GM18502 (cell line): ENCODE measurements around the gene DIAPH3.

Source experiments
- ATAC-seq: cut with Tn5 transposase; IDR thresholded peaks from one replicate; pipeline ENCODE4 v1.9.1; 2021; ENCODE audit warnings: mild to moderate bottlenecking; ENCODE audit not compliant: unreplicated experiment, poor library complexity

The DIAPH3 gene

DNA sequence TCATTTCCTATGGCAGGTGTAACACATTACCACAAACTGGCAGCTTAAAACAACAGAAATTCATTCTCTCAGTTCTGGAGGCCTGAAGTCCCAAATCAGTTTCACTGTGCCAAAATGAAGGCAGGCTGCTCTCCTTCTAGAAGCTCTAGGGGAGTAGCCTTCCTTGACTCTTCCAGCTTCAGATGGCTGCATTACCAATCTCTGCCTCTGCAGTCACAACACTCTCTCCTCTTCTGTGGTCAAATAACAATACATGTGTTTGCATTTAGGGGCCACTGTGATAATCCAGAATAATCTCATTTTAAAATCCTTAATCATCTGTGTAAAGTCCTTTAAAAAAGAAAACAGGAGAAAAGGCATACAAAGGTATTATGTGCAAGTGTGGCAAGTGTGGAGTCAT, 7.8 kb downstream of the DIAPH3 start:
- peak; percentile 66 for ATAC-seq

DNA sequence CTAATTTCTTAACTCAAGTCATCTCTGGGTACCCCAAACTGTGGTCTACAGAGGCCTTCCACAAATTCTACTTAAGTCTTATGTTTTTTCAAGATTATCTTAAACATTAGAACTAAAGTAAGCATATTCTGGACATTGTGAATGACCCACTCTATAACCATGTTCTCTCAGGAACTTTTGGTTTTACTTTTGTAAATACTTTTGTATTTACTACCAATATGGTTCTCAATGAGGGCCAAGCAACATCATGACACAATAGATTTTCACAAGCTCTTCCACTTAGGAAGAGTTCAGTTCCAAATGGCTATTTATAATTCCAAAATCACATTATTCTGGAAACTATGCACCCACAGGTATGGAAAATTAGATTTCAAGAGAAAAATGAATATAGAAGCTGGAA, 10.8 kb downstream of the DIAPH3 start:
- ATAC-seq: no peak

DNA sequence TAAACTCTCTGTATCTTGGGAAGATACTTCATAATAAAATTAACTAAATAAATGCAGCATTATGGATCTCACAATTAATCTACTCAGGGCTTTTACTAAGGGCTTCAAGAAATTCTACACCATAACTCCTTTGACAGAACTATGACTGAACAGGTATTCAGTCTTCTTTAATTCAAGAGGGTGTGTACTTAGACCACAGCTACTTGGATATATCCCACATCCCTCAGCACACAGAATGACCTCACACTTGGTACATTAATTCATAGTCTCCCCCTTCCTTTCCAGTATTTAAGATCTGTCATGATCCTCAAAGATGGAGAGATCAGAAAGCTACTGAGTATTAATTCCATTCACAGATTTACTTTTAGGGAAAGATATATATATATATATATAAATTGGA, 11.6 kb downstream of the DIAPH3 start:
- no peak for ATAC-seq

DNA sequence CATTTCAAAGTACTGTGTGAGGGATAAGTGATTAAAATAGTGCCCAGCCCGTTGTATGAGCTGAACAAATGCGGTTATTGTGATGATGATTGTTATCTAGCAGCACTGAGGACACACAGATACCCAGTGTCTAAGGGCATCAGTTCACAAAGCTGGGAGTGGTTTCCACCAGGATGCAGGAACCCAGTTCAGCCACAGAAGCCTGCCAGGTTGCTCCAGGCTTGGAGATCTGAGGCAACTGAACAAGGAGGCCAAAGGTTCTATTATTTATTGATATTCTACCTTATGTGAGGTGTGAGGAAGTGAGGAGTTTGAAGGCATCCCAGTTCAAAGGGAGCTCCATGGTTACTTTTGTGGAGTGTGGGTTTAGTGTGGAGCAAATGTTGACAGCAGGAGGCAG, 13.2 kb downstream of the DIAPH3 start:
- ATAC-seq: no peak

DNA sequence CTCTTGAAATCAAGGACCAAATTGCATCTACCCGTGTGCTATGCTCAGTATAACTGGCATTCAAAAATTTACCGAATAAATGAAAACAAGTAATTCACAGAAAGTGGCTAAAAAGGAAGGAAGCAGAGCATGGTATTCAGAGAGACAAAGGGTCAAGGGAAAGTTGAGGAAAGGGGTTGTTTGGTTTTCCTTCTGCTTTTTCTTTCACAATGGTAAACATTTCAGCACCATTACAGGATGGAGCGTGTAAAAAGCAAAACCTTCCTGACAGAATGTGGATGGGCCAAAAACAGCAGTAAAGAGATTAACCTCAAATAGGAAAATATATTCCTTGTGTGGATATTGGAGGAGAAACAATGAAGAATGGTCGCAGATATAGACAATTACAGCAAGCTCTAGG, 14.8 kb downstream of the DIAPH3 start:
- ATAC-seq: no peak

DNA sequence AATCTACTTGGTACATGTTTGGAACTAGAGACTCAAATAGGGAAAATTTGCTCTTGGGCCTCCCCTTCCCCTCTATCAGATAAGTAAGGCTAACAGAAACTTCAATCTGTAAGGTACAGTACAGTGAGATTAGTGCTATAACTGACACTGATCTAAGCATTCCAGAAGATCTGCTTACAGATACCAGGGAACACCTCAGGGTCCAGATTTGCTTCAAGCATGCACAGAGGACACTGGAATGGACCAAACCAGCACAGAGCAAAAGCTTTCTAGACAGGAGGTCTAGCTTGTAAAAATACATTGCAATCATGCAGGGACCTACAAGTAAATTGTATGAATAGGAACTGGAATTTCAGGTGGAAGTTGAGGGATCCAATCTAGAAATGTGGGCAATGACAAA, 16.4 kb downstream of the DIAPH3 start:
- ATAC-seq: no peak

DNA sequence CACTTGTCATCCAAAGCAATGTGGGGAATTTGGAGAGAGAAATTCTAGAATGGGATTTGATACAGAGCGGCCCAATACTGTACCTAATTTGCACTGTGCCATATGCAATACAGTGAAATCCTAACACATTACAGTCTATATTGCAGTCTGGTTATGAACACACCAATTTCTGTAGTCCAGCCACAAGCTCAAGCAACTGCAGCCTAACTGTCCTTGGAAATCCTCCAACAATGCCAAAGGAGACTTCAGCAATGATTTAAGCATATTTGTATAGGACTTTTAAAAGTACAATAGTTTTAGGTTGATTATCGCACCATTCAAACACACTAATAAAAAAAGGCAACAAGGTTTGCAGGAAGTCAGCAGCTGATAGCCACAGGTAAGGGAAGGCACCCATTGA, 17.3 kb downstream of the DIAPH3 start:
- ATAC-seq: no peak

DNA sequence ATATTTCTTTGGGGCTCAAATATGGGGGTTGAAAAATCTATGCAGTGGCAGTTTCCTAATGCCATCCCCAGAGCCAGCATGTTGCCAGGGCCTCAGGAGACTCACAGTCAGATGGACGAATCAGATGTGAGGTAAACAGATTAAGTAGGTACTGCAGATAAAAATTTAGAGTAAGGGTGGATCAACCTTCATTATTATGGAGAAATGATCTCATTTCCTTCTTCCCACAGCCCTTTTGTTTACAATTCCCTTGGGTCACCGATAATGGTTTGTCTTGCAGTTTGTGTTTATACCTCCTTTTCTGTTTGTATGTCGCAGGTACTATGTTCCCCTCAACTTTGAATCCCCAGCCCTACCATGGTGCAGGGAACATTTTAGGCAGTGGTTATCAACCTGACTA, 20.0 kb downstream of the DIAPH3 start:
- ATAC-seq: no peak

DNA sequence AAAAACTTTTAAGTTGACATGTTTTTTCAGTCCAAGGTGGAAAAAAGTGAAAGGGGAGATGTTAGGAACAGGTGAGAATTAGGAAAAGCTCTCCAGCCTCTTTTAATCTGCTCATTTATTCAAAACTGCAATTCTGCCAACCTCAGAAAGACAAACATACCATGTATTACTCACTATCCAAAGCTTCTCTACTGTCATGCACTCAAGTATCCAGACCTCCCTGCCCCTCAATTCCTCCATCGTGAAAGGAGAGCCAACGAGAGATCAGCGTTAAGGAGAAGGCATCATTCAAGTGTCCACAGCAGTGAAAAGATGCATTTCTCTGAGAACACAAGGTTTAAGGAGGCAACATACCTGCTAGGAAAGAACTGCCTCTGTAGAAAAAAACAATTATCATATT, 24.5 kb downstream of the DIAPH3 start:
- ATAC-seq: no peak

DNA sequence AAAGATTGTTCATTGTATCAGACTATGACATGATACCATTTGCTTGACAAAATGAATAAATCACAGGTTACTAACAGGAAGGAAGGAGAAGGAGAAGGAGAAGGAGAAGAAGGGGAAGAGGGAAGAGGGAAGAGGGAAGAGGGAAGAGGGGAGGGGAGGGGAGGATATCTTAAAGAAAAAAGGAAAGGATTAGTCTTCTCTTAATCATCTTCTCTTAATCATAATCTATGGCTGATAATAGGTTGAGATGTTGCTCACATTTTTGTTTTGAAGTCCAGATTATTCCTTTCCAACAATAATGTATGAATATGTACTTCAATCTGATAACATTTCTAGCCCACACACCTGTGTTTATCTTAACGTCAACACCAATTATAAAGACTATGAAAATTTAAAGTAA, 25.1 kb downstream of the DIAPH3 start:
- ATAC-seq: no peak

DNA sequence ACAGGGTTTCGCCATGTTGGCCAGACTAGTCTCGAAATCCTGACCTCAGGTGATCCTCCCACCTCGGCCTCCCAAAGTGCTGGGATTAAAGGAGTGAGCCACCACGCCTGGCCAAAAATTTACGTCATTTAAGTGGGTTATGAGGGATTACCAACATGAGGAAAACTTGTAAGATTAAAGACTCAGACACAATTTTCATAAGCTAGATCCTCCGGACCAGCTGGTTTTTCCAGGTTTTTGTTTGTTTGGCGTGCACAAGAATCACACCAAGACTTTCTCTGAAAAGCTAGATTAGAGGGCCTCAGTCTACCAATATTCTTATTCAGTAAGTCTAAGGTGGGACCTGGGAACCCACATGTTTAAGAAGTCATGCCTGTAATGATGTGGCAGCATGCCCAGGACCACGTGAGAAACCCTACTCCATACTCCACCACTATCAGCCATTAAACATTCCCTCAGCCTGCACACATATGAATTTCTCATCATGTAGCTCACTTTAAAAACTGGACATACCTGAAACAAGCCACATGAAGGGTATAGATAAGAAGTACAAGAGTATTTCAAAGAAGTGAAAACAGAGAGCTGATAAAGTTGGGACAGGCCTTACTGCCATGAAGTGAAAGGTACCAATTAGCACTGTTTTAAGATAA, 25.7 kb downstream of the DIAPH3 start:
- no peak for ATAC-seq

DNA sequence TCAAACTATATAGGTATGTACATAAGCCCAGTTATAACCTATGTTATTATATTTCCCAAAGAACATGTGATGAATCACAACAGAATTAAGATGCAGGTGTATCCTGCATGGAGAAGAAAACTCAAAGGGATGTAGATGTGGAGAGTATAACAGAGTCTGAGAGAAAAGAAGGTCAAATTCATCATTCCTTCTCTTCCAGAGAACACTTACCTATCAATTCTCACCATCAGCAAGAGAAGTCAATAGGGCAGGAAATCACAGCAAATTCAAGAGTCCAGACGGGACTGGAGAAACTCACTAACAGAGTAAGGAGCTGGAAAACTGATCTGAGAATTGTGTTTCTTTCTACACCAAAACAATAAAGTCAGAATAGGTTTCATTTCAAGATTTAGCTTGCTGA, 28.4 kb downstream of the DIAPH3 start:
- no peak for ATAC-seq

DNA sequence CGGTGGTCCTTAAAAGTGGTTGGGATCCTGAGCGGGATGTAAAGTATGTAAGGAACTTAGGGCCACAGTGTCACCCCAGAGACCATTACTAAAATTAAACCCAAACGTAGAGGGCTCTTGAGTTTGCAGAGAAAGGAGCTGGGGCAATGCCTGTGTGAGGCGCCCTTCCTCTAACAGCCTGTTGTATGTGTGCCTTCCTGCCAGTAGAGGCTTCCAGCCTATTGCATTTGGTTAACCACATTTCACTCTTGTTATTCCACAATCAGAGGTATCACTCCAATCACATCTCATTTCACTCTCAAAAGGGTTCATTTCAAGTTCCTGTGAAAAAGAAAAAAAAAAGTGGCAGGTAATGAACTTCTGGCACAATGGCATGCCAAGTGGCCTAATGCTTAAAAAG, 29.4 kb downstream of the DIAPH3 start:
- ATAC-seq: peak; percentile 73

DNA sequence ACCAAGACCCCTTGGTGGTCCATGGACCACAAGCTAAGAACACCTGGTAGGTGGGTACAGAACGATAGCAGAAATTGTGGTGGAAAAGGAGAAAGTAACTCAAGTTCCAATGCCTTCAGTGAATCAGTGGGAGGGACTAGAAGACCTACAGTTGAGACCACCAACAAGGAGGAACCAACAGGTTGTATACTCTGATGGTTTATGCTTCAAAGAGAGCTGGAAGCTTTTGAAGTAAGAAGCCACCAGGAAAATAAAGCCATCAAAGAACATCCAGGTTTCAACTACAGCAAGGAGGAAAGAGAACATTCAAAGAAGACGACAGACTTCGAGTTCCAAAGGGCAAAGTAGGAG, 42.4 kb downstream of the DIAPH3 start:
- ATAC-seq: no peak

DNA sequence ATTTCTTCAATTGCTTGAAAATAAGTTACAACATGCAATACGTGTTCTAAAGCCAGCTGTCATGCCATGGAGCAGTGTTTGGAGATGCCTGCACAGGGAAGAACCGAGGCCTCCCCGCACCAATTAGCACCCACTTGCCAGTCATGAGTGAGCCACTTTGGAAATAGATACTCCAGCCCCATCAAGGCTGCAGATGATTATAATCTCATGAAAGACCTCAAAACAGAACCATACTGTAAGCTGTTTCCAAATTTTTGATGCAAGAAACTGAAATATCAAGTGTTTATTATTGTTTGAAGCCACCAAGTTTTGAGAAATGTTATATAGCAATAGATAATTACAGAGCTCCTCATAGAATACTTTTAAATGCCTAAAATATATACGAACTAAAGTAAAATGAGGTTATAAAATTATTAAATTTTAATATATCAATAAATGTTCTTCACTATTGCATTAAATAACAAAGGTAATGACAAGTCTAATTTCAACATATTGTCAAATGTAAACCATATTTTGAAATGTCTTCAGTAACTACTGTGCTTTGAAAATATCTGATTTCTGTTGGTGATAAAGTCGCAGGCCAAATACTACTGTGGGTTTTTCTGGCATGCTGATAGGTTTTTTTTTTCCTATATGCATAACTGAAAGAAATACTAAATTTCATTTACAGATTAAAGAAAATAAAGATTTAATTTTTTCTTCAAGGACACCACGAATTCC, 43.0 kb downstream of the DIAPH3 start:
- no peak for ATAC-seq

DNA sequence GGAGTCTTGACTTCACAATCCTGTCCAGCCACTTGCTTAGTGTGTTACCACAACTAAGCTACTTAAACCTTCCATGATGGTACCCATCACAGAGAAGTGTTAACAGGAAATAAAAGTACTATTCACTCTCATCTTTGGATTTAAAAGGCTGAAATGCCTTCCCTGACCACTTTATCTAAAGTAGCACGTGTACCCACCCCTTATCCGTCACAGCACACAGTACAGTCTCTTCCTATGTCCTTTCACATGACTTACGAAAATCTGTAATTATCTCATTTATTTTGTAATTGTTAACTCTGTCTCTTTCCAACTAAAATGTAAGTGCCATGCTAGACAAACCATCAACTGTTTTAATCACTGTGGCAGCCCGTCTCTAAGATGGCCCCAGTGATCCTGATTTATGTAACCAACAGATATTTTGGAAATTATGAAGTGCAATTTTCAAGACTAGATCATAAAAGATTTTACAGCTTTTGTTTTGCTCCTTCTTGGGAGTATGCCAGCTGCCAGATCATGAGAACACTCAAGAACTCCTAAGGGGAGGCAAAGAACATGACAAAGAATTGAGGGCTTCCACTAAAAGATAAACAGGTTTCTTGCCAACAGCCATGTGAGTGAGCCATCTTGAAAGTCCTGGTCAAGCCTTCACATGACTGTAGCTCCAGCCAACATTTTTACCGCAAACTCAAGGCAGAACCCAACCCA, 44.9 kb downstream of the DIAPH3 start:
- no peak for ATAC-seq

DNA sequence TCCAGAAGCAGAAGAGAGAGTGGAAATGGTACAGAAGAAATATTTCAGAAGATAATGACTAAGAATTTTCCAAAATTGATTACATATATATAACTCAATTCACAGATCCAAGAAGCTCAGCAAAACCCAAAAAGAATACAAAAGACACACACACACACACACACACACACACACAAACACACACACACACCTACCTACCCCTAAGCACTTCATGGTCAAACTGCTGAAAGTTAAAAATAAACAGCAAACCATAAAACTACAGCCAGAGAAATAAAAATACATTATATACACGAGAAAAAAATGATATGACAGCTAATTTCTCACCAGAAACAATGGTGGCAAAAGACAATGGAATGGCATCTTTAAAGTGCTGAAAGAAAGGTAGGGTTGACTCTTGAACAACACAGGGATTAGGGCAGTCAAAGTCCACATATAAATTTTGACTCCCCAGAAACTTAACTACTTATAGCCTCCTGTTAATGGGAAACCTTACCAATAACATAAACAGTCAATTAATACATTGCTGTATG, 49.2 kb downstream of the DIAPH3 start:
- no peak for ATAC-seq

DNA sequence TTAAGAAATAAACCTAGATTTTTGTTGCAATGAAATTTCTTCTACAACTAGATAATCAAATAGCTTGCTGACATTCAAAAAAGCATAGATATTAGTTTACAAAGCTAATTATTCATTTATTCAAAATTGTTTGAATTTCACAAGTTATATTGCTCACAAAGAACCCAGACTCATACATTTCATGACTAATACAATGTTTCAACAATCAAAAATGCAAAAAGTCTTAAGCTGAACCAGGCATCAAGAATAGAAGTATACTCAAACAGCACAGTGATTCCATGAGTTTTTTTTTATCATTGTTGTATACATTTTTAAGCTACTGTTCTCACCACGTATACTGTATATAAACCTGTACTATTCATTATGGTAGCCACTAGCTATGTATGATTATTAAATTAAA, 51.0 kb downstream of the DIAPH3 start:
- no peak for ATAC-seq

DNA sequence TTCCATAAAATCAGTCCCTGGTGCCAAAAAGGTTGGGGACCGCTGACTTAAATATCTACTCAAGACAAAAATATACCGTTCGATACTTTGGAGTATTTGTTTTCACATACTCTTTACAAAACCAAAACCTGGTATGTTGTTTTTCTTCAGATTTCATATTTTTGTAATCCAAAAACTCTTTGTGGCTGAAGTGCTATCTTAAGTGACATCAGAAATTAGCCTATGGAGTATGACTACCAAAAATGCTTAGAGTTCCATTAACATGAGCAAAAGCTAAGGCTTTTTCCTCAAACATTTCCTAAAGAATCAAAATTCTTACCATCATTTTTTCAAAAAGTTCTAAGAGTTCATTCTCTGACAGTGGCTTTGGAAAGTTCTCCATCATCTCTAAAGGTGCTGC, 52.0 kb downstream of the DIAPH3 start:
- ATAC-seq: no peak

DNA sequence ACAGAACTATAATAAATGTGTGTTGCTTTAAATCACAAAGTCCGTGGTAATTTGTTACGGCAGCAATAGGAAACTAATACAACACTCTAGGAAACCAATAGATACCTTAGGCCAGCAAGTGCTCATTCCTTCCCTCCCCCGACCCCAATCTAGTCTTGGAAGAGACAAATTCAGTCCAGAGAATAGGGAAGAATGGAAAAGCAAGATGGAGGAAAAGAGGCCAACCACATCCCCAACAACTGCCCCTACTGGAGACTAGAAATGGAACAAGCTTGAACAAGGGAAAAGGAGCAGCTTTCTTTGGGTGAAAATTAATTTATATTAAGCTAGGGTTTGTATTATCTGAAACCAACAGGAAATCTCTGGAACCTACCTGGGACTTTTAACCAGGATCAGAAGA, 54.4 kb downstream of the DIAPH3 start:
- no peak for ATAC-seq

DNA sequence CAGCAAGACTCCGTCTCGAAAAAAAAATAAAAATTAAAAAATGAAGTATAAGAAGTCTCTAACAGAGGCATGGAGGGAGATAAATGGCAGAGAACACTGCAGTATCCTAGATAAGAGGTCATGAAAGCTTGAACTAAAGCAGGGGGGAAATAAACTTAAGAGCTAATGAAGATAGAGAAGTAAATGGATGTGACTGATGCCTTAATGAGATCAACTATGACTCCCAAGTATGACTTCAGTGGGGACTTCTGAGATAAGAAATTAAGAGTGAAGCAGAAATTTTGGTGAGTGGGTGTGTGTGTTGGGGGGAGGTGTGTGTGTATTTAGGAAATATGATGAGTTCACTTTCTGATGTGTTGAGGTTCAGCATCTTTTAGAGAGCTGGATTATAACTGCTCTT, 55.1 kb downstream of the DIAPH3 start:
- ATAC-seq: no peak
